GM18498 (cell line): Measurements from ENCODE around the gene ST3GAL3.

Experiments used
- ATAC-seq: cut with Tn5 transposase; IDR thresholded peaks from one replicate; pipeline ENCODE4 v1.9.1; 2021; ENCODE audit warnings: mild to moderate bottlenecking, moderate library complexity; ENCODE audit not compliant: unreplicated experiment

Gene ST3GAL3

DNA sequence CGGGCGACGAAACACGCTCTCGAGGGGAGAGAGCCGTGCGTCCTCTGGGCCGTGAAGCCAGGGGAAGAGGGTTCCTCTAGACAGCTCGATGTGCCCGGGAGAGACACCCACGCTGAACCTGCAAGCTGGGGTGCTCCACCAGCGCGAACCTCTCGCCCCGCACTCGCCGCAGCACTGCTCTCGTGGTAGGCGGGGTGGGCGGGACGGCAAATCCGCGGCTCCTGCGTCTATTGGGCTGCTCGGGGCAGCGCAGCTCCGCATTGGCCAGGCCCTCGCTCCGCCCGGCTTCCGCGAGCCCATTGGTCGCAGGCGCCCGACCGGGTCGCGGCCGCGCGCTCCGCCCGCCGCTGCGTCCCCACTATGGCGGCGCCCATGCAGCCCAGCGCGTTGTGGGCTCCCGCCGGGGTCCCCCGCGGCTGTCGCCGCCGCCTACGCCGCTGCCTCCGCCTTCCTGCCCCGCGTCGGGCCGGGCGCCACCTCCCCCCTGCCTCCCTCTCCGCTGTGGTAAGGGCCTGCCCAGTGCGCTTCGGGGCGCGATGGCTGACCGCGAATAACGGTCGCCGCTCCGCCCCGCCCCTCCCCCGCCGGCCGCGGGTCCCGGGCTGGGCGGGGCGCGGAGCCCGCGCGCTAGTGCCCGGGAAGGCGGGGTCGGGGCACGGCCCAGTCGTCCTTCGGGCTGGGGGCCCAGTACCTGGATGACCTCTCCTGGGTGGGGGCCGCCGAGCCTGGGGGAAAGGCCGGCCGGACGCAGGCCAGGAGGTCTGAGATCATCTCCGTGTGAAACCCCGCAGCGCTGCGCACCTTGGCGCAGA lies at the start of gene ST3GAL3:
Gene ST3GAL3 (plus strand): TSS at position 347 of the 812 bp plus-strand sequence. CDS start 28,727 bp downstream, outside the sequence.
- peak; percentile 93 for ATAC-seq

DNA sequence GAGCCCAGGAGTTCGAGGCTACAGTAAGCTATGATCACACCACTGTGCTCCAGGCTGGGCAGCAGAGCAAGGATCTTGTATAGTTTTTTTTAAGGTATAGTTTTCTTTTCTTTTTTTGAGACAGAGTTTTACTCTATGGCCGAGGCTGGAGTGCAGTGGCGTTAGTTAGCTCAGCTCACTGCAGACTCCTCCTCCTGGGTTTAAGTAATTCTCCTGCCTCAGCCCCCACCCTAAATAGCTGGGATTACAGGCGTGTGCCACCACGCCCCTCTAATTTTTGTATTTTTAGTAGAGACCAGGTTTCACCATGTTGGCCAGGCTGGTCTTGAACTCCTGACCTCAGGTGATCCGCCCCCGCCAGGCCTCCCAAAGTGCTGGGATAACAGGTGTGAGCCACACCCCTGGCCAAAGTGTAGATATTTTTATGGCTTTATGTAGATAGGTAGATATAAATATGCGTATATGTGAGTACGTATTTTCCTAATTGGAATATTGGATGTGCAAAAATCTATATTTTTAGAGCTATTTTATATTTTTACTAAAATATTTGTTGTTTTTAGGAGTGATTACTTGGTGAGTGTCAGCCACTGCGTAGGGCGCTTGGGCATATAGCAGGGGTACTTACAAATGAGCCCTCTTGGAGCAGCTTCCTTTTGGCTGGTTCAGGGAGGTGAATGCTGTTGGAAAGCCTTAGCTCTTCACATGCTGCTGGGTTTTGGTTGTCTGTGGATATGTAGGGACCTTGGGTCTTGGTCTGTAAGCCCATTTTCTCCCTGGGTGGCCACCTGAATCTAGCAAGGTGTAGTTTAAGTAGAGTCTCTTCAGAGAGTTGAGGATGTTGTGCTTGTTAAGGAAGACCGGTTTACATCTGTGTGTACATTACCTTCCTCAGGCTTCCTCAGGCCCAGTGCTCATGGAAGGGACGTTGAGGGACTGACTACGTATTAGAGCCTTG lies 47.8 kb upstream of the ST3GAL3 start:
- no peak for ATAC-seq

GRCh38 chr1:43660355-43660754 lies 47.0 kb upstream of the ST3GAL3 start:
- no peak for ATAC-seq

DNA sequence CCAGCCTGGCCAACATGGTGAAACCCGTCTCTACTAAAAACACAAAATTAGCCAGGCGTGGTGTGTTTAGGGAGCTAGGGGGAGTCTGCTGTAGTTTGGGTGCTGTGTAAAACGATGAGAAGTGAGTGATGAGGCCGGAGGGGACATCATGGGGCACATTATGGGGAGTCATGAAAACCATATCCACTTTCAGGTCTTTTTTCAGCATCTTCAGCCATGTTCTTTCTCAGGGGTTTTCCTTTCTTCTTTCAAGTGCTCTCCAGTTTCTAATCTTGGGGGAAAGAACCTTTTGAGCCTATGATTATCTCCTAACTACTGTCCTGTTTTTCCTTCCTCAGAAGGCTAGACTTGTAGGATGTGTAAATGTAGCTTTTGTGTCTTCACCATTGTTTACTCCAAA lies 43.0 kb upstream of the ST3GAL3 start:
- ATAC-seq: no peak

DNA sequence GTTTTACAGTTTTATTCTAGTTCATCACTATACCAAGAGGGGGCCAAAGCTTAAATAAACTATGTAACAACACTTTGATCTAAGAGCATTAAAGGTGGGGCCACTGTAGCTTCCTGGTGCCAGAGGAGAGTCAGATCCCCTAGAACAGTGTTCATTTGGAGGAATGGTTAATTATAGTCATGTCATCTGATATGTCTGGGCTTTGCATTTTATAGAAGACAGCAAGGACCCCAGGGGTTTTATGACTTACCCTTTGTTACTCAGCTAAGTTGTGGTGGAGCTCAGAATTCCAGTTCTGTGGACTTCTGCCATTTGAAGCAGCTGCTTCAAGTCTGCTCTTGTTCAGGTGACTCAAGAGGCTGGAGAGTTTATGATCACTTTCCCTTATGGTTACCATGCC lies 40.7 kb upstream of the ST3GAL3 start:
- no peak for ATAC-seq

GRCh38 chr1:43668956-43669355 lies 38.4 kb upstream of the ST3GAL3 start:
- no peak for ATAC-seq

GRCh38 chr1:43669878-43670277 lies 37.5 kb upstream of the ST3GAL3 start:
- no peak for ATAC-seq

- no peak for ATAC-seq
Measured at GRCh38 chr1:43671193-43671592, 36.1 kb upstream of the ST3GAL3 start.

DNA sequence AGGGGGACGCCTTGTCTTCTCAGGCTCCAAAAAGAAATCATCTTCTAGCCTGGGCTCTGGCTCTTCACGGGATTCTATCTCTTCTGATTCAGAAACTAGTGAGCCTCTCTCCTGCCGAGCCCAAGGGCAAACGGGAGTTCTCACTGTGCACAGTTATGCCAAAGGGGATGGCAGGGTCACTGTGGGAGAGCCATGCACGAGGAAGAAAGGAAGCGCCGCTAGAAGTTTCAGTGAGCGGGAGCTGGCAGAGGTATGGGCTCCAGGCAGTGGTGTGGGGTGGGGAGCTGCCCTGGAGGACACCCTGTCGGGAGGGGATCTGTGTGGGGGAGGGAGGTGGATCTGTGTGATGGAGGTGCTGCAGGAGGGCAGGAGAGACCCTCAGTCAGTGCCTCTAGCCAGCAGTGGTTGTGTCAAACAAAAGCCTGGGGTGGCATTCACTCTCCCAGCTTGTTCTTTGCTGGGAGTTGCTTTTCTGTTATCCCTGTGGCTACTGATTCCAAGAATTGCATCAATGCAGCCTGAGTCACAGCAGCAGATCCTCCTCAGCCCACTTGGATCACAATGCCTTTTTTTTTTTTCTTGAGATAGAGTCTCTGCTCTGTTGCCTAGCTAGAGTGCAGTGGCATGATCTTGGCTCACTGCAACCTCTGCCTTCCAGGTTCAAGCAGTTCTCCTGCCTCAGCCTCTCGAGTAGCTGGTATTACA lies 35.6 kb upstream of the ST3GAL3 start:
- ATAC-seq: no peak

GRCh38 chr1:43673261-43673660 lies 34.1 kb upstream of the ST3GAL3 start:
- ATAC-seq: no peak

GRCh38 chr1:43678940-43679339 lies 28.4 kb upstream of the ST3GAL3 start:
- no peak for ATAC-seq

- no peak for ATAC-seq
Measured at GRCh38 chr1:43683560-43683959, 23.8 kb upstream of the ST3GAL3 start.

GRCh38 chr1:43686801-43687200 lies 20.5 kb upstream of the ST3GAL3 start:
- ATAC-seq: no peak

DNA sequence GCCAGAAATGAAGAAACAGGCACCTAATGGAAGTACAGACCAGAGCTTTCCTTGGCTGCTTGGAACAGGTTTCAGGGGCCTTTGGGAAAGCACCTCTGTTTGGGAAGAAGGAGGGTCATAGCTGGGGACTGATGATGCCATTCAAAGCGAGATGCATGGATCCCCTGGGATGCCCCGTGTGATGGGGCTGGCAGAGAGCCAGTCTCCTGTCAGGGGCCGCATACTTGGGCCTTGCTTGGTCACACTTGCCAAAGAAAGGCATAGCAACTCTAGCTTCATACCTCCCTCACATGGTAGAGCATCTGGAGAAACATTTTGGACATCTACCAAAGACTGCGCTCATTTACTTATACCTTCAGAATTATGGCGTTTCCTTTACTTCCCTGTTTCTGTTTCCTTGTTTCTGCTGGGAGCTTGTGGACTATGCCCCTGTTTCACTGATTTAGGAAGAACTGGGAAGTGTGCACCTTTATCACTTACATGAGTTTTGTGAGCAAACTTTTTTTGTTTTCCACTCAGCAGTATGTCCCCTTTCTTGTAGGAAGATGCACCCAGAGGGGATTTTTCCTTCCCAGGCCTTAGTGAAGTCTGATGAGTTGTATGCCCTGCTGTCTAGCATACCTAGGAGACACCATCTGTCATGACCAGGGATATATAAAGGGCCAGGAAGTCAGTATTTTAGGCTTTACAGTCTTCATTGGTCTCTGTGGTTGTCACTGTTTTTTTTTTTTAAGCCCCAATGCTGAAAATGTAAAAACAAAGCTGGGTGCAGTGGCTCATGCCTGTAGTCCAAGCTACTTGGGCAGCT lies 19.8 kb upstream of the ST3GAL3 start:
- no peak for ATAC-seq

DNA sequence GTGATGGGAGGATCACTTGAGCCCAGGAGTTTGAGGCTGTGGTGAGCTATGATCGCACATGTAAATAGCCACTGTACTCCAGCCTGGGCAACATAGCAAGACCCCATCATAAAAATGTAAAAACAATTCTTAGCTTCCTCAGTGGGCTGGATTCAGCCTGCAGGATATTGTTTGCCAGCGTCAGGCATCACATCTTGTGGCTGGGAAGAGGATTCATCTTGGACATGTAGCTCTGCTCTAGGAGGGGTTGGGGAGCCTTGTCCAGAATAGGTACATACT lies 19.3 kb upstream of the ST3GAL3 start:
- no peak for ATAC-seq

DNA sequence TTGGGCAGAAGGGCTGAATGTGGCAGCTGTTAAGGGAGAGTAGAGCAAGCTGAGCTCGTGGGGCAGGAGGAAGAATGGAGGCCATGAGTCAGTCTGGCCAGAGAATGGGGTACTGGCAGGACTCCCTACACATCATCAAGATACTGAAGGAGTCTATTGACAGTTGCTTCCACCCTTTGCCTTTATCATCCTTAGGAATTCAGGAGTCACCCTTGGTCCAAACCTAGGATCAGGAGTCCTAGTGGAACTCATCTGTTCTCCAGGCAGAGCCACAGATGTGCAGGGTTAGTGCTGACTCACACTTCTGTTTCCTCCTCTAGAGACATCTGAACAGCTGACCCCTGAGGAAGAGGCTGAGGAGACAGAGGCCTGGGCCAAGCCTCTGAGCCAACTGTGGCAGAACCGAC lies 18.7 kb upstream of the ST3GAL3 start:
- no peak for ATAC-seq

- no peak for ATAC-seq
Measured at GRCh38 chr1:43689289-43689688, 18.0 kb upstream of the ST3GAL3 start.

DNA sequence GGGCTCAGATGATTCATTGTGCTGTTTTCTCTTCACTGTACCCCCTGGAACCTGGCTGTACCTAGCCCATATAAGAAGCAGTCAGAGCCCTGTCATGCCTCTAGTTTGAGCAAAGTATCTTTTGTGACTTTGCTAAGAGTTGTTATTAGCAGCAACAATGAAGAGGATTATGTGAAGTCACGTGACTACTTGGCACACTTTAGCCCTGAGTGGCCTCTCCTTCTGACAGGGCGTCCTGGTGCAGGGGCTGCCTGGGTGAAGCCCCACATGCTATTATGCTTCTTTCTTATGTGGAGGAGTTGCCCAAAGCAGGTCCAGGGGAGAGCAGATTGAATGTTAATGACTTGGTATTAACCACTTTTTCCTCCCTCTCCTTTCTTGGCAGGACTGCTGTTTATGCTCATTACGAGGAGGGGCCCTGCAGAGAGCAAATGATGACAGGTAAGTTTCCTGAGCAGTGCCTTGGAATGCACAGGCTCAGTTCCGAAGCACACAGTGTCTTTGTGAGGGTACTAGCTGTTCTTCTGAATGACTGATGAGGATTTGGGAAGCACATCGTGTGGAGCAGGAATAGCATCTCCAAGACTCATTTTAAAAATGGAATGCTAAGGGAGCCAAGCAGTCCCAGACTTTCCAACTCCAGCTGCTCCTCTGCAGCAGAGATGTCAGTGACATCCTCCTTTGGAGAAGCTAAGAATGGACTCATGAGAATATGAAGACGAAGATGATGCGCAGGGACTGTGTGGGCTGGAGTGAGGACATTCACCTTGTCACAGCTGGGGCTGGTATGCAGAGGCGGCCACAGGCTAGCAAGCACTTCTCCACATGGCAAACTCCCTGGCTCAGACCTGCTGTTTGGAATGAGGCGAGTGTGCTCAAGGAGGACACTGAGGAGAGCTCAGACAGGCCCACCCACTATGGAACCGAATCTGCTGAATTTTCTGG lies 15.2 kb upstream of the ST3GAL3 start:
- no peak for ATAC-seq

GRCh38 chr1:43693371-43693770 lies 14.0 kb upstream of the ST3GAL3 start:
- no peak for ATAC-seq
